Stimulated activated CD8-positive, alpha-beta memory T cell treated with anti-CD3 and anti-CD28 coated beads, Interleukin-2, amount 100 ng/mL, for 48 hours (primary cell): ENCODE results near the gene SWT1.
A peak's percentile ranks its signal among the peaks of the same experiment; 100 is the strongest.
"Not testable (repeated sequence)": the region's sequence is repeated elsewhere in the genome, so short reads cannot be mapped to it uniquely, and the experiment has no call there.

ENCODE experiments used
- DNase-seq, 2 donors: peaks; one replicate each; pipeline ENCODE4 v3.0.0-alpha.2; 2020; ENCODE audit warnings: low read depth in 2 of 2

Gene SWT1

DNA sequence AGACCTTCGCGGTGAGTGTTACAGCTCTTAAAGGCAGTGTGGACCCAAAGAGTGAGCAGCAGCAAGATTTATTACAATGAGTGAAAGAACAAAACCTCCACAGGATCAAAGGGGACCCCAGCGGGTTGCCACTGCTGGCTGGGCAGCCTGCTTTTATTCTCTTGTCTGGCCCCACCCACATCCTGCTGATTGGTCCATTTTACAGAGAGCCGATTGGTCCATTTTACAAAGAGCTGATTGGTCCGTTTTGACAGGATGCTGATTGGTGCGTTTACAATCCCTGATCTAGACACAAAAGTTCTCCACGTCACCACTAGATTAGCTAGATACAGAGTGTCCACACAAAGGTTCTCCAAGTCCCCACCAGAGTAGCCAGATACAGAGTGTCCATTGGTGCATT, 164.1 kb downstream of the SWT1 start:
- not testable (repeated sequence) for DNase-seq

DNA sequence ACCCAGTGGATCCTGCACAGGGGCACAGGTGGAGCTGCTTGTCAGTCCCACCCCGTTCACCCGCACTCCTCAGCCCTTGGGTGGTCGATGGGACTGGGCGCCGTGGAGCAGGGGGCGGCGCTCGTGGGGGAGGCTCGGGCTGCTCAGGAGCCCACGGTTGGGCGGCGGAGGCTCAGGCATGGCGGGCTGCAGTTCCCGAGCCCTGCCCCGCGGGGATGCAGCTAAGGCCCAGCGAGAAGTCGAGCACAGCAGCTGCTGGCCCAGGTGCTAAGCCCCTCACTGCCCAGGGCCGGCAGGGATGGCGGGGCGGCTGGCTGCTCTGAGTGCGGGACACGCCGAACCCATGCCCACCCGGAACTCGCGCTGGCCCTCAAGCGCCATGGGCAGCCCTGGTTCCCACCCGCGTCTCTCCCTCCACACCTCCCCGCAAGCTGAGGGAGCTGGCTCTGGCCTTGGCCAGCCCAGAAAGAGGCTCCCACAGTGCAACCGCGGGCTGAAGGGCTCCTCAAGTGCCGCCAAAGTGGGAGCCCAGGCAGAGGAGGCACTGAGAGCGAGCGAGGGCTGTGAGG, 164.8 kb downstream of the SWT1 start:
- DNase-seq: not testable (repeated sequence)

DNA sequence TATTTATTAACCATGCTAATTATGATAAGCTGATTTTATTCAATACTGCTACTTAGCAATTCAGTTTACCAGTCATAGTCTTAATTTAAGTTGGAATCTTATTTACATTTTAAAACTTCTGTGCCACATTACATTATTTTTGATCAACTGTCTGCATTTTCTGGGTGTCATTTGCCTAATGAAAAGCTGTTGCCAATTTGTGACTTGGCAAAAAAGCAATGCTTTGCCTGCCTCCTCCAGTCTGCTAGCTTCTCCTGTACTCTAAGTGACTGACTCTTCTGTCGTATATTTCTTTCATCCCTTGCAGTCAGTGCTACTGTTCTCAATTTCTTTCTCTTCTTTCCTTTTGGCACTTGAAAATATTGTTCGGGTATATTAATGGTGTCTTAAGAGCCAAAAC, 165.7 kb downstream of the SWT1 start:
- no peak for DNase-seq

DNA sequence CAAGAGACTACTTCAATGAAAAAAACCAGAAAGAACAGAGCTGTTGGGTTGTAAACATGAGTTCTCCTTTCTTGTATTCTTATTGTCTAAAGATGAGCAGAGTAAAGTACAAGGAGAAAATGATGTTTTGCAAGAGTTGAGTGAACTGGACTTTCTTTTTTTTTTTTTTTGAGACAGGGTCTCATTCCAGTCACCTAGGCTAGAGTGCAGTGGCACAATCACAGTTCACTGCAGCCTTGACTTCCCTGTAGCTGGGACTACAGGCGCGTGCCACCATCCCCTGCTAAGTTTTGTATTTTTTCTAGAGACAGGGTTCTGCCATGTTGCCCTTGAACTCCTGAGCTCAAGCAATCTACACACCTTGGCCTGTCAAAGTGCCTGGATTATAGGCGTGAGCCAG, 167.2 kb downstream of the SWT1 start:
- no peak for DNase-seq

DNA sequence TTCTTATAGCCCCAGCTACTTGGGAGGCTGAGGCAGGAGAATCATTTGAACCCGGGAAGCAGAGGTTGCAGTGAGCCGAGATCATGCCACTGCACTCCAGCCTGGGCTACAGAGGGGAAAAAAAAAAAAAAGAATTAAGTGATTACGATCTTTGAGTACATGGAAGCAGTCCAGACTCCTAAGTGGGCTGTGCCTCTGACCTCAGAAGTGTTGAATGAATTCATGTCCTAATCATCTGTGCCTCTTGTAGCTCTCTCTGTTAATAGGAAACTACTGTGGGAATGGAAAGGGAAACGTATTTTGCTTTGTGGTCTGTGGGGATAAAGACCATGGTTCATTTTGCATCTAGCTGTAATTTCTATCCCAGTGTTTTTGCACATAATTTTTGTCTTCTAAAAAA, 168.4 kb downstream of the SWT1 start:
- no peak for DNase-seq

DNA sequence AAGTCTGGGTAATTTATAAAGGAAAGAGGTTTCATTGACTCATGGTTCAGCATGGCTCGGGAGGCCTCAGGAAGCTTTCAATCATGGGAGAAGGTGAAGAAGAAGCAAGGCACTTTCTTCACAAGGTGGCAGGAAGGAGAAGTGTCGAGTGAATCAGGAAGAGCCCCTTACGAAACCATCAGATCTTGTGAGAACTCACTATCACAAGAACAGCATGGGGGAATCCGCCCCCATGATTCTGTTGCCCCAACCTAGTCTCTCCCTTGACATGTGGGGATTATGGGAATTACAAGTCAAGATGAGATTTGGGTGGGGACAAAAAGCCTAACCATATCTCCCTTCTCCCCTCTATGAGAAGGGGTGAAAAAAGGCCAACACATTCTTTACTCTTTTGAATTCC, 171.3 kb downstream of the SWT1 start:
- no peak for DNase-seq

DNA sequence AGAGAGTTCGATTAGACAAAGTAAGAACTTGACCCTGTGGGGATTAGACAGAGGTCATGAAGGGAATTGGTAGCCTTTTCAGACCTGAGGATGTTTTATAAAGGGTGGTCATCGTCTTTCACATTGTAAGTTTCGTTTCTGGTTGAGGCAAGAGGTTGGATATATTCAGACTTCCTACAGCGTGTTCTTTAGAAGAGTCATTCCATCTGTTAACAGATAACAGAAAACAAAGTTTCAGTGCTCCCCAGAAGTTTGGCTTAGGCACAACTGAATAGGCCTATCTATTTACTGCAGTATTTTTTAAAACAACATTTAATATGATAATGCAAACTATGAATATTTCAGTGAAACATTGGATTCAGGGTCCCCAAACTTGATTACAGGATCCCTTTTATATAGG, 177.2 kb downstream of the SWT1 start:
- no peak for DNase-seq

DNA sequence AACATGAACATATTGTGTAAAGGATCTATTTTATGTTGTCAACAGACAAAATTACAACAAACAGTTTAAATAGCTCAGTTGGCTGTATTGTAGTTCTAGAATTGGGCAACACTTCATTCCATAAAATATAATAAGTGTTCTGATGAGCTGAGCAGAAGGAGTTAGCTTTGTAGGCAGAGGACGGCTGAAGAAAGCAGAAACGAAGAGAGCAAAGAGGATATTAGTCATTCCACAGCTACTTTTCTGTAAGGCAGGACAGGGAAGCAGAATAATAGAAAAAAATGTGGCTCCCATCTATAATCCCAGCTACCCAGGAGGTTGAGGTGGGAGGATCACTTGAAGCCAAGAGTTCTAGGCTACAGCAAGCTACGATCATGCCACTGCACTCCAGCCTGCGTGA, 180.3 kb downstream of the SWT1 start:
- DNase-seq: no peak

DNA sequence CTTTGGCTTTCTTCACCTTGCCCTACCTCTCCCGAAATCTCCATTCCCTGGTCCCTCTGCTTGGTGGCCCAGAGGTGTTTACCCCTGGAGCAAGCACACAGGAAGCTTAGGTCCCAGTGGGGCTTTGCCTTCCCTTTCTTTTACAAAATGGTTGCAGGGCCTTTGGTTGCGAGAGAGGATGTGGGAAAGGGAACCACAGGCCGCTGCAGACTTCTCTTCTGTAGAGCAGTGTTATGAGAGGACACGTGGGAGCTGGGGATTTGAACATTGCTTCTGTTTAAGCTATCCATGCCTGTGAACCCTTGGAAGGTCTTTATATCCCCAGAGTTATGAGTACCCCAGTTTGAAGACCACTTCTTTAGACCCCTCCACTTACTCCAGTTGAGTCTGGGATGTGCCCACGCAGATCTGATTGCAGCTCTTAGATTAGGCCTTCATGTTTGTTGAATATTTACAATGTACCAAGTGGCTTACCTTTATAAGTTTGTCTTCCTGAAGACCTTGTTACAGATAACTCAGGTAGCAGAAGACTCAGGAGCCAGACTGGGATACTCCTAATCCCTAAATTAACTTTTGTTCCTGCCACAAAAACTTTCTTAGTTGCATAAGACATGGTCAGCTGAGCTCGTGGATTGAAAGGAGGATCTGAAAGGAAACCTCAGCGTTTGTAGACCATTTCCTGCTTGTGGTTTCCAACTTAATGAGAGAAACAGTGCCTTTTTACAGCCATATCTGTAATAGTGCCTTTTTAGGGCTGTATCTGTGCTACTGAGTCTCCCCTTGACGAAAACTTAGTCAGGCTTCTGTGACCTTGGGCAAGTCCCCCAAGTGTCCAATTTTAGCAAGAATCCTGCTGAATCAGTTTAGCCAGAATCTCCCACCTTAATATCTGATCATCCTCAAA, 182.0 kb downstream of the SWT1 start:
- DNase-seq: peak in 1 of 2 donors; percentile 17

DNA sequence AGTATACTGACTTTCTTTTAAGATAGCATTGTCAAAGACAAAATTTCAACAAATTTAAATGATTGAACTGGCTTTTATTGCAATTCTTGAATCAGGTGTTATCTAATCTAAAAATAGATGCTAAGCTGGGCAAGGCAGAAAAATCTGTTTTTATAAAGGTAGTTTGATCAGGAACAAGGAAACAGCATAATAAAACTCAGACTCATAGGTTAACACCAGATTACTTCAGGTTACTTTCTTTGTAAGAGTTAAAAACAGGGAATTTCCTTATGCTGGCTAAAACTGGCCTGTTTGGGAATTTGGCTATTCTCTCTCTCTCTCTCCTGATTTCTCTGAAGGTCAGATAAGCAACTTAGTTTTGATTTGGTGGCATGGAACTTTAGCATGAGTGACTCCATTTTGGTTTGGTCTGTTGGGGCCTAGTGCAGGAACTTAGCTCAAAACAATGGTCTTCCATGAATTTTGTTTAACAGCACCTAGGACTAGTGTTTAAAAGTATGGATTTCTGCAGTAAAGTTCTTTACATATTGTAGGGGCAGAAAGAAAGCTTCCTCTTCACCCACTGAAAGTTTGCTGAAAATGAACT, 184.3 kb downstream of the SWT1 start:
- no peak for DNase-seq
